B cell (primary cell): ENCODE measurements around the gene THSD4.

Source experiments
- EZH2 ChIP-seq: IDR thresholded peaks from 2 replicates; pipeline ENCODE4 v1.6.1; 2012; ENCODE audit warnings: borderline replicate concordance, low read depth, mild to moderate bottlenecking, moderate library complexity, low read length; ENCODE audit not compliant: insufficient read depth, poor library complexity, severe bottlenecking
- TF ChIP-seq, protein P1 (sequence below): fragments of 200-600 bp; IDR thresholded peaks from one replicate; pipeline ENCODE4 v1.8.0; 2022; ENCODE audit warnings: antibody characterized with exemption, mild to moderate bottlenecking

DNA sequence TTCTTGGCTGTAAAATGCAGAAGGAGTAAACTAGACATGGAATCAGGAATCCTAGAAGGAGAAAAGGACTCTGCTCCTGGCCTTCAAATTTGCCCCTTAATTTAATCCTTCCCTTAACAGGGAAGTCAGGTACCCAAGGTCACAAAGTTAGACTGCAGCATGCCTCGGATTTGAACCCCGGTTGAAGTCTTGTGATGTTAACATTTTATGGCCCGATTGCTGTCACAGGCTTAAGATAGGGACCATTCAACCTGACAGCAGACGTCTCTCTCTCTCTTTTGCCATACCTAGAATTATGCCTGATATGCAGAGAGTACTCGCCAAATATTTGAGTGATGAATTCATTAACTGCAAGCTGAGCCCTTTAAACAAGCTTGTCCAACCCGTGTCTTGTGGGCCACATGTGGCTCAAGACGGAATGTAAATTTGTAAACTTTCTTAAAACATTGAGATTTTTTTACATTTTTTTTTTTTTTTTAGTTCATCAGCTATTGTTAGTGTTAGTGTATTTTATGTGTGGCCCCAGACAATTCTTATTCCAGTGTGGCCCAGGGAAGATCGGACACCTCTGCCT is 217.2 kb downstream of the THSD4 start:
- TF ChIP-seq, protein P1, sequence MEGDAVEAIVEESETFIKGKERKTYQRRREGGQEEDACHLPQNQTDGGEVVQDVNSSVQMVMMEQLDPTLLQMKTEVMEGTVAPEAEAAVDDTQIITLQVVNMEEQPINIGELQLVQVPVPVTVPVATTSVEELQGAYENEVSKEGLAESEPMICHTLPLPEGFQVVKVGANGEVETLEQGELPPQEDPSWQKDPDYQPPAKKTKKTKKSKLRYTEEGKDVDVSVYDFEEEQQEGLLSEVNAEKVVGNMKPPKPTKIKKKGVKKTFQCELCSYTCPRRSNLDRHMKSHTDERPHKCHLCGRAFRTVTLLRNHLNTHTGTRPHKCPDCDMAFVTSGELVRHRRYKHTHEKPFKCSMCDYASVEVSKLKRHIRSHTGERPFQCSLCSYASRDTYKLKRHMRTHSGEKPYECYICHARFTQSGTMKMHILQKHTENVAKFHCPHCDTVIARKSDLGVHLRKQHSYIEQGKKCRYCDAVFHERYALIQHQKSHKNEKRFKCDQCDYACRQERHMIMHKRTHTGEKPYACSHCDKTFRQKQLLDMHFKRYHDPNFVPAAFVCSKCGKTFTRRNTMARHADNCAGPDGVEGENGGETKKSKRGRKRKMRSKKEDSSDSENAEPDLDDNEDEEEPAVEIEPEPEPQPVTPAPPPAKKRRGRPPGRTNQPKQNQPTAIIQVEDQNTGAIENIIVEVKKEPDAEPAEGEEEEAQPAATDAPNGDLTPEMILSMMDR = no peak
- TF ChIP-seq EZH2 = no peak
